CD4-positive, alpha-beta T cell (primary cell): ENCODE results near the gene DSN1. TPM values are rescaled to one million over a fixed set of nuclear protein-coding genes. Genes with fewer than 3 reads are reported as not detected.

Source experiments
- ATAC-seq: fragments of 200-7000 bp; cut with Tn5 transposase; one replicate; pipeline ENCODE4 v1.10.0; 2022; ENCODE audit warnings: mild to moderate bottlenecking; ENCODE audit not compliant: poor library complexity
- CTCF ChIA-PET: fragments of 350-600 bp; sonication (Branson Sonifier 250); formaldehyde crosslinking; loops from one replicate; lab custom pipeline; 2021; ENCODE audit warnings: antibody characterized with exemption, inconsistent platforms; lab: Charles Lee
- POLR2A ChIA-PET: fragments of 350-600 bp; sonication (Branson Sonifier 250); formaldehyde crosslinking; loops from one replicate; lab custom pipeline; 2021; ENCODE audit warnings: antibody characterized with exemption, inconsistent platforms; lab: Charles Lee
- DNase-seq, 14 experiments: peaks; one replicate each; pipeline ENCODE4 v3.0.0-alpha.2; 2013 to 2020; ENCODE audit warnings: mixed read lengths in 2 of 14
- H3K27ac ChIP-seq, 2 donors: one replicate each; pipeline versions ENCODE4 v1.5.1 to v1.7.0; 2013; ENCODE audit warnings: low read length in 2 of 2, low read depth in 1 of 2, mild to moderate bottlenecking in 1 of 2
- H3K27me3 ChIP-seq, 2 experiments: 1 replicate in 1 of 2; 2 replicates in 1 of 2; pipeline versions ENCODE4 v1.6.1 to v1.7.0; 2013; ENCODE audit warnings: low read length in 2 of 2, control low read depth in 1 of 2, mild to moderate bottlenecking in 1 of 2, moderate library complexity in 1 of 2; ENCODE audit not compliant: insufficient read depth in 2 of 2, control insufficient read depth in 1 of 2
- H3K36me3 ChIP-seq: one replicate; pipeline ENCODE4 v1.6.1; 2013; ENCODE audit warnings: low read length, control low read depth; ENCODE audit not compliant: insufficient read depth
- H3K4me1 ChIP-seq: one replicate; pipeline ENCODE4 v1.6.1; 2013; ENCODE audit warnings: low read length, control low read depth; ENCODE audit not compliant: insufficient read depth
- H3K4me3 ChIP-seq: one replicate; pipeline ENCODE4 v1.5.1; 2013; ENCODE audit warnings: mild to moderate bottlenecking, low read length, moderate library complexity
- H3K9me3 ChIP-seq, 2 experiments: 1 replicate in 1 of 2; 2 replicates in 1 of 2; pipeline versions ENCODE4 v1.6.1 to v1.7.0; 2013; ENCODE audit warnings: low read length in 2 of 2, mild to moderate bottlenecking in 2 of 2, control low read depth in 1 of 2, moderate library complexity in 1 of 2; ENCODE audit not compliant: control insufficient read depth in 1 of 2, insufficient read depth in 1 of 2
- H3K27ac Mint-ChIP-seq: one replicate; pipeline ENCODE4 v1.8.0; 2020; ENCODE audit warnings: mixed read lengths
- H3K27me3 Mint-ChIP-seq: one replicate; pipeline ENCODE4 v1.8.0; 2021; ENCODE audit warnings: mixed read lengths
- H3K36me3 Mint-ChIP-seq: one replicate; pipeline ENCODE4 v1.8.0; 2021; ENCODE audit warnings: low read depth, mixed read lengths
- H3K4me1 Mint-ChIP-seq: one replicate; pipeline ENCODE4 v1.8.0; 2021; ENCODE audit warnings: low read depth, mixed read lengths
- H3K4me3 Mint-ChIP-seq: one replicate; pipeline ENCODE4 v1.8.0; 2020; ENCODE audit warnings: mild to moderate bottlenecking, mixed read lengths
- H3K9me3 Mint-ChIP-seq: one replicate; pipeline ENCODE4 v1.8.0; 2020; ENCODE audit warnings: mixed read lengths
- CTCF ChIP-seq: fragments of 200-600 bp; IDR thresholded peaks from one replicate; pipeline ENCODE4 v1.8.0; 2022; ENCODE audit warnings: antibody characterized with exemption, mild to moderate bottlenecking
- intact Hi-C, 2 experiments: fragments of 100-400 bp; cut with DNase I in 1 of 2; cut with micrococcal nuclease in 1 of 2; formaldehyde crosslinking; loops; one replicate each; pipeline versions ENCODE4 v1.15.1 to v1.9.0; 2023 to 2025; cut with DNase I, micrococcal nuclease
- total RNA-seq, 174 experiments: library from RNA in 2 of 174; stranded (reverse) in 2 of 174; gene quantifications; one replicate each; pipeline ENCODE4 v1.2.3 and lab custom pipeline; 2021 to 2026

The DSN1 gene
- total RNA-seq, 2 experiments from 2014 or later, result 10.5 to 14.3 TPM

GRCh38 chr20:36773107-36773596 is 411 bp downstream of the DSN1 start:
- H3K27ac ChIP-seq, result peak overlapping the region; percentile 83 to 91
- Mint-ChIP-seq H3K4me1 (peaks cover 21% of the 10 kb centered on the region), H3K36me3 (peaks cover 20% of the 10 kb centered on the region), H3K9me3 (no peaks in the 10 kb centered on the region), H3K27ac (peak overlapping the region; percentile 94), H3K27me3 (no peaks in the 10 kb centered on the region), H3K4me3 (peak overlapping the region; percentile 97)
- POLR2A ChIA-PET, result interaction anchor here (0.7 to 2.5 kb wide), 8 partner anchors 26 to 312 kb away, joined by 3 to 16 read pairs (median 4); partner anchors contain the start of genes NDRG3, RAB5IF, SLA2 and TGIF2
- no peaks in the 10 kb centered on the region for H3K36me3 ChIP-seq
- no peaks in the 10 kb centered on the region for H3K27me3 ChIP-seq
- no peak for TF ChIP-seq CTCF
- H3K4me3 ChIP-seq, result peak overlapping the region; percentile 86
- DNase-seq (no peak), ATAC-seq (no peak)
- CTCF ChIA-PET, result interaction anchor here (0.6 to 1.4 kb wide), 10 partner anchors 18 to 202 kb away, joined by 3 to 7 read pairs (median 3); partner anchors contain the start of genes NDRG3 and RAB5IF
- intact Hi-C loops, result loop anchor here (1.0 to 5.0 kb wide), 3 partner anchors 26 to 166 kb away; partner anchors contain the start of gene RAB5IF (in 2 of the 2)
- peaks cover 21% of the 10 kb centered on the region for H3K4me1 ChIP-seq
- no peaks in the 10 kb centered on the region for H3K9me3 ChIP-seq

- H3K27me3 Mint-ChIP-seq, result no peaks in the 10 kb centered on the region
- CTCF ChIA-PET, result no interaction called here
Measured at GRCh38 chr20:36770680-36771079, 2.9 kb downstream of the DSN1 start.

DNA sequence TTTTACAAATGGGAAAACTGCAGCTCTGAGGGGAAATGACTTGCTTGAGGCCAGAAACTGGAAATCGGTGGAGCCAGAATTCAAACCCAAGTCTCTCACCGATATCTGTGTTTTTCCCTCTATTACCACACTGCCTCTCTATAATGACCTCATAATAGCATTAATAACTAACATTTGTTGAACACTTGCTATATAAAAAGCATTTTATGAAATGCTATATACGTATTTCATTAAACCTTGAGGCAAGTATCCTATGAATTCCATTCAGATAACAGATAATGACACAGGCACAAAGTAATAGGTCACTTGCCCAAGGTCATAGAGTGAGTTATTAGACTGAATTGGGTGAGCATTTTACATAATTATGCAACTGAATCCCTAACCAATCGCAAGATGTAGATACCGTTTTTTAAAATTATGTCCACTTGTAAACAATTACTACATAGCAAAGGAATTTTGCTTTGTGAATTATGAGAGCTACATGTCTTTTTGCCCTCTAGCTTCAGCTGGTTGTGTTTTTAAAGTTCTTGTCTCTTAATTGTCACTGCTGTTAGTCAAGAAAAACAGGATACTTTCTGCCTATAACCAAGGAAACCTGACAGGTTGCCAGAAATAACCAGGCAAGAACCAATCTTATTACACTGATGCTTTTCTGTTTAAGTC is 4.7 kb downstream of the DSN1 start:
- H3K4me1 ChIP-seq, result peaks cover 11% of the 10 kb centered on the region
- no peaks in the 10 kb centered on the region for H3K27me3 ChIP-seq
- no peaks in the 10 kb centered on the region for H3K9me3 ChIP-seq
- ChIA-PET POLR2A (no interaction called here), CTCF (no interaction called here)
- no peak overlapping the region for H3K4me3 ChIP-seq
- intact Hi-C loops, result no loop called here
- H3K27ac ChIP-seq, result no peak overlapping the region
- H3K36me3 Mint-ChIP-seq, result peaks cover 16% of the 10 kb centered on the region
- H3K4me1 Mint-ChIP-seq, result peaks cover 17% of the 10 kb centered on the region
- DNase-seq, result no peak
- H3K9me3 Mint-ChIP-seq, result no peaks in the 10 kb centered on the region
- no peaks in the 10 kb centered on the region for H3K36me3 ChIP-seq
- no peak for ATAC-seq
- peak overlapping the region; percentile 6 for H3K4me3 Mint-ChIP-seq
- no peak for TF ChIP-seq CTCF
- H3K27ac Mint-ChIP-seq, result no peak overlapping the region
- no peaks in the 10 kb centered on the region for H3K27me3 Mint-ChIP-seq

More at GRCh38 chr20:36770680-36771079, 2.9 kb downstream of the DSN1 start:
- Mint-ChIP-seq H3K4me3 (peak overlapping the region; percentile 43), H3K4me1 (peaks cover 21% of the 10 kb centered on the region), H3K9me3 (no peaks in the 10 kb centered on the region), H3K36me3 (peaks cover 20% of the 10 kb centered on the region), H3K27ac (no peak overlapping the region)
- ATAC-seq, result no peak
- no peaks in the 10 kb centered on the region for H3K36me3 ChIP-seq
- POLR2A ChIA-PET, result no interaction called here
- peaks cover 21% of the 10 kb centered on the region for H3K4me1 ChIP-seq
- TF ChIP-seq CTCF, result no peak
- no peaks in the 10 kb centered on the region for H3K27me3 ChIP-seq
- DNase-seq, result no peak
- intact Hi-C loops, result loop anchor here (5.0 kb wide), 1 partner anchor 163 kb away; the partner anchor contains the start of gene RAB5IF (in 2 of the 2)
- H3K4me3 ChIP-seq, result no peak overlapping the region
- H3K27ac ChIP-seq, result no peak overlapping the region
- no peaks in the 10 kb centered on the region for H3K9me3 ChIP-seq
